HG03280 (cell line): Measurements from ENCODE around the gene BTBD1.
"Not testable (repeated sequence)": the region's sequence is repeated elsewhere in the genome, so short reads cannot be mapped to it uniquely, and the experiment has no call there.

ENCODE experiments used
- ATAC-seq: cut with Tn5 transposase; IDR thresholded peaks from one replicate; pipeline ENCODE4 v1.9.1; 2021; ENCODE audit warnings: mild to moderate bottlenecking, moderate library complexity; ENCODE audit not compliant: unreplicated experiment

The BTBD1 gene

GRCh38 chr15:83098079-83098478 is 31.0 kb upstream of the BTBD1 start:
- no peak for ATAC-seq

- ATAC-seq, result no peak
Observed at GRCh38 chr15:83094583-83094982, 27.5 kb upstream of the BTBD1 start.

- peak; percentile 85 for ATAC-seq
Observed at GRCh38 chr15:83092309-83092976, 25.4 kb upstream of the BTBD1 start.

DNA sequence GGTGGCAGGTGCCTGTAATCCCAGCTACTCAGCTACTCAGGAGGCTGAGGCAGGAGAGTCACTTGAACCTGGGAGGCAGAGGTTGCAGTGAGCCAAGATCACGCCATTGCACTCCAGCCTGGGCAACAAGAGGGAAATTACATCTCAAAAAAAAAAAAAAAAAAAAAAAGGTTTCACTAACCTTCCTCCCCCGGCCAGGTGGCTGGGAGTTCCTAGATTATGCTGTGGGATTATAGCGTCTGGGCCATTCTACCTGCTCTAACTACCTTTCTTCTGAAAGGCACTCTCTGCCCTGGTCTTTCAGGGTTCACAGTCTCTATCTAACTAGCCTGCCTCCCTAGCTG is 24.9 kb upstream of the BTBD1 start:
- not testable (repeated sequence) for ATAC-seq

DNA sequence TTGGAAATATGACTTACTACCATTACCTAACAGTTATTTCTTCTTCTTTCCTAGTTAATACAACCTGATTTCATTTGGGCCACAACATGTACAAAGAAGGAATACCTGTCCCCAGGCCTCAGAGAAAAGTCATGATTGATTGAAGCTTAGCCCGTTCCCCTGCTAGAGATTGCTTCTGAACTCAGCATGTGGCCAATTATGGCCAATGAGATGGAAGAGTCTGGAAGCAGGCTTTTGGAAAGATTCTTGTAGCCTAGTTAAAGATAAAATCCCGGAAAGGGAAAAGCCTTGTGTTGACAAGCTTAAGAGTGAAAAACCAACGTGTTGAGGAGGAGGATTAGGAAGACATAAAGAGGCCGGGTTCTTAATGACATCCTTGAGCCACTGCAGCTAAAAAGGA is 23.4 kb upstream of the BTBD1 start:
- no peak for ATAC-seq

DNA sequence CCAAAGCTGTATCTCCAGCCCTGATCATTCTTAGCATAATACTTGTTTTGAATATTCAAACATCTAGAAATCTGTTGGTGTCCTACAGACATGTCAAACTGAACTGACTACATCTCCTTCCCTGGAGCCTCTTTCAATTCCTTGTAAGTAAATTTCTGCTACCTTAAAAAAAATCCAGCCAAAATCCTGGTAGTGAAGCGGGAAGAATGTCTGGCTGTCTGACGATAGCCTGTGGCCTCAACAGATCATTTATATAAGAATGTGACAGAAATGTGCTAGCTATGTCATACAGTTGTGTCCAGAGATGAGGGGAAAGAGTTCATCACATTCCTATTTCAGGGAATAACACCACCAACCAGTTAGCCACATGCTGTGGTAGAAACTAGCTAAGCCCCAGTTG is 21.8 kb upstream of the BTBD1 start:
- ATAC-seq, result no peak

- ATAC-seq, result no peak
Observed at GRCh38 chr15:83087576-83087975, 20.5 kb upstream of the BTBD1 start.

DNA sequence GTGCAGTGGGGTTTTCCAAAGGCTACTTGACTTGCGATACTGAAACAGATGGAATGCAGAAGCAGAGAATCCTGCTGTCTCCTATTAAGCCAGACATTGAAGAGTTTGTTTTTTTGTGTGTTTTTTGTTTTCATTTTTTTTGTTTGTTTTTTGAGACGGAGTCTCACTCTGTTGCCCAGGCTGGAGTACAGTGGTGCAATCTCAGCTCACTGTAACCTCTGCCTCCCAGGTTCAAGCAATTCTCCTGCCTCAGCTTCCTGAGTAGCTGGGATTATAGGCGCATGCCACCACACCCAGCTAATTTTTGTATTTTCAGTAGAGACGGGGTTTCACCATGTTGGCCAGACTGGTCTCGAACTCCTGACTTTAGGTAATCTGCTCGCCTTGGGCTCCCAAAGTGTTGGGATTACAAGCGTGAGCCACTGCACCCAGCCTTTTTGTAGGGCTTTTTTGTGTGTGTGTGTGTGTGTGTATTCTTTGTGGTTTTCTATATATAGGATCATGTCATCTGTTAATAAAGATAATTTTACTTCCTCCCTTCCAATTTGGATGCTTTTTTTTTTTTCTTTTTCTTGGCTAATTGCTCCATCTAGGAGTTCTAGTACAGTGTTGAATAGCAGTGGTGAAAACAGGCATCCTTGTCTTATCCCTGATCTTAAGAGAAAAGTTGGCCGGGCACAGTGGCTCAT is 19.0 kb upstream of the BTBD1 start:
- ATAC-seq, result not testable (repeated sequence)

GRCh38 chr15:83085461-83085860 is 18.4 kb upstream of the BTBD1 start:
- not testable (repeated sequence) for ATAC-seq

- no peak for ATAC-seq
Observed at GRCh38 chr15:83082730-83083386, 15.8 kb upstream of the BTBD1 start.

DNA sequence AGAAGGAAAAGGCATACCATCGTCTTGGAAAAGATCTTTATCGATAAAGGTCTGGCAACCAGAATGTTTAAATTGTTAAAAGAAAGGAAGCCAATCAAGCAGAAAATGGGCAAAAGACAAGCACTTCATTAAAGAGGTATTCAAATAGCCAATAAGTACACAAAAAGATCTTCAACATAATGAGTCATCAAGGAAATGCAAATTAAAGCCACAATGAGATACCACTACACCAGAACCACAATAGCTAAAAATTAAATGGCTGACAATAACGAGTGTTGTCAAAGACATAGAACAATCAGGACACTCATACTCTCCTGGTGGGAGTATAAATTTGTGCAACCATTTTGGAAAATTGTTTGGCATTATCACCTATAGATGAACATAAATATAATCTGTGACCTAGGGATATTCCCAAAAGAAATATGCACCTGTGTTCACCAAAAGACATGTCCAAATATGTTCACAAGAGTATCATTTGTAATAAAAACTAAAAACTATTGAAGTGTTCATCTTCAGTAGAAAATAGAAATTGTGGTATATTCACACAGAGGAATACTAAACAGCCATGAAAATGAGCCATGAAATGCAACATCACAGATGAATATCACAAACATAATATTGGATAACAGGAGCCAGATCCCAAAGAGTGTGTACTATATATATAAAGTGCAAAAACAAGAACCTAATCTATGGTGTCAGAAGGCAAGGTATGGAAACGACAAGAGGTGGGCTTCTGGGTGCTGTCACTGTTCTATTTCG is 14.4 kb upstream of the BTBD1 start:
- no peak for ATAC-seq

GRCh38 chr15:83078712-83079111 is 11.7 kb upstream of the BTBD1 start:
- no peak for ATAC-seq

DNA sequence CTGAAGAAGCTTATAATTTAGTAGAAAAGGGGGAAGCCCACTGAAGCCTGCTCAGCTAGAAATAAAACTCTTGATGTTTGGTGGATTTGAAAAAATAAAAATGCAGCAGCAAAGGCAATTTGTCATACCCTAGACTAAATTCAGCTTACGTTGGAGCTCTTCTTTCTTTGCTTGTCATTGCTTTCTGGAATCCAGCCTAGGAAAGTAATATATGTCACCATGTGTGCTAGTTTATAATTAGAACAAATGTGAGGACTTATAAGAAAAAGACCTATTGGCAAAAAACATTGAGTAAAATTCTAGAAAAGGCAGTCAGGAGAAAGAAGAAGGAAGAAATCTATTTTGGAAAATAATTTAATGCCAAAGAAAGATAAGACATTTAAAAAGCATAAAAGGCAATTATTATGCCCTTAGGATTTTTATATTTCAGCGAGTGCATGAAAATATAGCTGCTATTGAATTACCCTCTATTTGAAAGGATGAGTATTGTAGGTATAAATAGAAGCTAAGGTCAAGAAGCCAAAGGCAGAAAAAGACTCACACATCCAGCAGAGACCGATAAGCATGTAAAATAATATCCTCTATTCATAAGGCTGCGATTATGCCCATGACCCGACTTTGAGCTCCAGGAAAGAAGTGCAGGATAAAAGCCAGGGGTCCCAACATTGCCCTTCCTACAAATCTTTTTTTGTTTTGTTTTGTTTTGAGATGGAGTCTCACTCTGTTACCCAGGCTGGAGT is 10.6 kb upstream of the BTBD1 start:
- ATAC-seq, result no peak

GRCh38 chr15:83069211-83069642 is 2.2 kb upstream of the BTBD1 start:
- not testable (repeated sequence) for ATAC-seq

- no peak for ATAC-seq
Observed at GRCh38 chr15:83068054-83068453, 1.0 kb upstream of the BTBD1 start.

- ATAC-seq, result no peak
Observed at GRCh38 chr15:83067638-83067962, 548 bp upstream of the BTBD1 start.

- no peak for ATAC-seq
Observed at GRCh38 chr15:83066034-83066733, 868 bp downstream of the BTBD1 start.

- no peak for ATAC-seq
Observed at GRCh38 chr15:83065431-83065830, 1.6 kb downstream of the BTBD1 start.

DNA sequence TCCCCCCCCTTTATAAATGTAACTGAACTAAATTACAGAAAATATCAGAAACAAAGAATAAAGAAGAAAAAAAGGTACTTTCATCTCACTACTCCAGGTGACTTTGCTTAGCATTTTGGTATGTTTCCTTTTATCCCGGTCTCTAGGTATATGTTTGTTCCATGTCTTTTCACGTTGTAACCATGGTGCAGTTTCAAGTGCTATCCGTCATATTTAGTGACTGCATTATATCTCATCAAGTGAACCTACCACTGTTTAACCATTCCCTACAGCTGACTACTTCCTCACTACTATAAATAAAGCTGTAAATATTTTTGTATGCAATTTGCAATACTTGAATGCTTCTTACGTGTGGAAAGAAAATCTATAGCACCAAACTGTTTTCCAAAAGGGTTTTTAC is 2.2 kb downstream of the BTBD1 start:
- ATAC-seq, result no peak

DNA sequence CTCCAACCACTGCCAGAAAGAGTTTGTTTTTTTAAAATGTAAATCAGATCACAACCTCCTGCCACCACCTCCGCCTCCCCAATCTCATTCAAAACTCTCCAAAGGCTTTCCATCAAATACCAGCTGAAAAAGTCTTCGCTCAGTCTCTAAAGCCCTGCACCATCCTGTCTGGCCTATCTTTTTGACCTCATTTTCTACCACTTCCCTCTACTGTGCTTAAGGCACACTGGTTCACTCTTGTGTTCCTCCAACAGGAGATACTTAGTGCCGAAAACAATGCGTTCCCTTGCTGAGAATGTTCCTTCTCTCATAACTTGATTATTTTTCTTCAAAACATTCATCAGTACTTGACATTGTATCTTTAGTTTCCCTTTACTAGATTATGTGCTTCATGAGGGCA is 3.5 kb downstream of the BTBD1 start:
- ATAC-seq, result no peak
